GM23248 (cell line): ENCODE measurements around the gene MINDY4.

ENCODE experiments used
- EZH2 ChIP-seq: fragments of 200-600 bp; sonication (generic); IDR thresholded peaks from 2 replicates; pipeline ENCODE4 v1.6.1; 2018; ENCODE audit warnings: antibody characterized with exemption, mild to moderate bottlenecking; ENCODE audit not compliant: insufficient read depth, poor library complexity, severe bottlenecking
- EZH2phosphoT487 ChIP-seq: fragments of 200-600 bp; sonication (generic); IDR thresholded peaks from 2 replicates; pipeline ENCODE4 v1.6.1; 2018; ENCODE audit warnings: antibody characterized with exemption, moderate library complexity, mild to moderate bottlenecking, low read depth; ENCODE audit not compliant: insufficient read depth

DNA sequence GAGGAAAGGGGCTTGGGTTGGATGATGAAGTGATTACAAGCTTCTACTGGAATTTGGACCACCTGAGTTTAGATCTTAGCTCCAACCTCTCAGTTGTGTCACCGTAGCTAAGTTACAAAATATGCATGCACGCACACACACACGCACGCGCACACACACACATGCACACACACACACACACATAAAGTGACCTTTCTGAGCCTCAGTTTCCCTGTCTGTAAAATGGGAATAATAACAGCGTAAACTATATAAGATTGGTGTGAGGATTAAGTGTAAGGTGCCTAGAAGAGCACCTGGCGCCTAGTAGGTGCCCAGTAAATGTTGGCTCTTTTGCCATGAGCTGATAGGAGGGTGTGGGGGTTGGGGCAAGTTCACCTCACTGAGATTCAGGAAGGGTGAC lies 127.8 kb downstream of the MINDY4 start:
- TF ChIP-seq EZH2phosphoT487 (no peak), EZH2 (no peak)
